Measurements from ENCODE around the gene ANKRD7.

- TF ChIP-seq CTCF (IDR thresholded peaks at IDR 0.05 in 8 of 11, conservative IDR thresholded peaks at IDR 0.05 in 3 of 11) (no peak), POLR2AphosphoS5 (IDR thresholded peaks at IDR 0.05) (no peak)
These were observed 56.0 kb downstream of the ANKRD7 start for GRCh38 chr7:118280319-118281012.
